NCI-H748 treated with DMSO at 0.1 percent for 48 hours (cell line): ENCODE data around the gene CDC42SE2.
"Not testable (repeated sequence)": the region's sequence is repeated elsewhere in the genome, so short reads cannot be mapped to it uniquely, and the experiment has no call there.

Source experiments
- DNase-seq: peaks from one replicate; lab custom pipeline; 2025; lab: John Stamatoyannopoulos, UW

The CDC42SE2 gene

DNA sequence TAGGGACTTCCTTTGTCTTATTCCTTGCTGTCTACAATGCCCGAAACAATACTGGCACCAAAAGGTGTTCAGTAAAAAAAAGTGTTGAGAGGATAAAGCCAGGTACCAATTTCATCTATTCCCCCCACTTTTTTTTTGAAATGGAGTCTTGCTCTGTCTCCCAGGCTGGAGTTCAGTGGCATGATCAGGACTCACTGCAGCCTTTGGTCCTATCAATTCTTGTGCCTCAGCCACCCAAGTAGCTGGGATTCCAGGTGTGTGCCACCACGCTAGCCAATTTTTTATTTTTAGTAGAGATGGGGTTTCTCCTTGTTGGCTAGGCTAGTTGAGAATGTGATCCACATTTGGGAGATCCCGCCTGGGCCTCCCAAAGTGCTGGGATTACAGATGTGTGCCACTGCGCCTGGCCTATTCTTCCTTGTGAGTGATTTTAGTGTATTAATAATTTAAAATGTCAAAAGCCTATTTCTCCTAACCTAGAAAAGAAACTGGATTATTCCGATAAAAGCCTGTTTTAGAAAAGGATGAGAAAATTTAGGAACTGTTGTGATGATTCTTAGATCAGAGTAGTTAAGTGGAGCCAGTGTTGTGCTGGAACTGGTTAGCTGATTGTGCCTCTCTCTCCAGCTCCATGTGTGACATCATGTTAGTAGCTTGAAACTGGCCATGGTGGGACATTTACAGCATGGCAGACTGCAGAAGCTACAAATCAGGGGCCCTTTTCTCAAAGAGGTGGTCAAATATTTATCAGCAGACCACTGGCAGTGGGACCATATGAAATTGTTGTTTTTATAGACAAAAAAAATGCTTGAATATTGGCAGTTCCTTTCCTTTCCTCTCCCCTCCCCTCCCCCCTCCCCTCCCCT, 14.3 kb downstream of the CDC42SE2 start:
- DNase-seq: no peak

GRCh38 chr5:131278741-131279124, 14.9 kb downstream of the CDC42SE2 start:
- not testable (repeated sequence) for DNase-seq

DNA sequence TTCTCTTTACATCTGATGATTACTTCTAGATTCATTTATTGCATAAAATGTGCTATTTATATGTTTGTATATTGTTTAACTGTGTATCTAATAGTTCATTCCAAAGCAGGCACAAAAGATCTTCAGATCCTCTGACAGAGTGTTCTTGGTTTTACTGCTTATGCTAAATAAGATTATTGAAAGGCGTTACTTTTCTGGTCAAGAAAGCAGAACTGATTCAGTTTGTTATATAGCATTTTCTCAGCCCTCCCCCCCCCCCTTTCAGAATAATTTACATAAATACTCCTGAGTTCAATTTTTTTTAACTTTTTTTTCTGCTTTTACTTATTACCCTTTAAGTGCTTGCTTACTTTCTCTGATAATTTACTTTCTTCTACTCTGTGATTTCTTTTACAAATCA, 15.4 kb downstream of the CDC42SE2 start:
- DNase-seq: no peak

GRCh38 chr5:131280417-131280816, 16.6 kb downstream of the CDC42SE2 start:
- DNase-seq: no peak

GRCh38 chr5:131281133-131281867, 17.4 kb downstream of the CDC42SE2 start:
- no peak for DNase-seq

DNA sequence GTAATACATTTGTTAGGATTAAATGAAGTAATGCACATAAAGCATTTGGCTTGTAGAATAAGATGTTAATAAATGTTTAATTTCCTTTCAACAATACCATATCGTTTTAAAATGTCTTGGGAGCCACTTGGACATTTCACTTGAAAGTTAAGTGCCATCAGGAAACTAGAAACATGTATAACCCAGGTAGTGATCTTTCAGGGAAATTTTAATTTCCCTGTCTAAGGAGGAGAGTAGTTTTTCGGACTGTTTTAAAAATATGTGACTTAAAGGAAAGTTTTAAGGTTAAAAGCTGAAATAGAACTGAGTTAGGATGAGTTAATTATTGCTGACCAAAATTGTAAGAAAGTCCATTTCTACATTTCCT, 18.0 kb downstream of the CDC42SE2 start:
- DNase-seq: no peak

- no peak for DNase-seq
Observed at GRCh38 chr5:131282235-131282634, 18.4 kb downstream of the CDC42SE2 start.

- no peak for DNase-seq
Observed at GRCh38 chr5:131285703-131286399, 22.0 kb downstream of the CDC42SE2 start.

DNA sequence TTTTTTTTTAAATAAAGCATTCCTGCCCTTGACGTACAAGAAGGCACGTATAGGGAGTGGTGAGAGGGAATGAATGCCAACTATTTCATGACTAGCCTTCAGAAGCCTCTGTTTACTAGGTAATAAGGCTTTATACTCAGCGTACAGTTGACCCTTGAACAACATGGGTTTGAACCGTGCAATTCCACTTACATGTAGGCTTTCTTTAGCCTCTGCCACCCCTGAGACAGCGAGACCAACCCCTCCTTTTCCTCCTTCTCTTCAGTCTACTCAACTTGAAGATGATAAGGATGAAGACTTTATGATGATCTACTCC, 22.5 kb downstream of the CDC42SE2 start:
- DNase-seq: no peak

DNA sequence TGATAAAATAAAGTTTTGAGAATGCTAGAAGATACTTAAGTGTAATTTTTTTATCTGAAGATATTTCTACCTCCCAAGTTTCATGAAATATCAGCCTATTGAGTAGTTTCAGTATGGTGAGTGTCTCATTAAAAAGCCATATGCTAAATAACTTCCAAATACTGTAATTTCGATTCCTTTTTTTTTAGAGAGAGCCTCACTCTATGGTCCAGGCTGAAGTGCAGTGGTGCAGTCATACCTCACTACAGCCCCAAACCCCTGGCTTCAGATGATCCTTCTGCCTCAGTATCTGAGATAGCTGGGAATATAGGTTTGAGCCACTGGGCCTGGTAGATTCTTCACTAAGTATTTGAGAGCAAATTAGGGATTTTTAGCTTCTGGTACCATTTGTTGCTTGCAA, 24.5 kb downstream of the CDC42SE2 start:
- DNase-seq: no peak

DNA sequence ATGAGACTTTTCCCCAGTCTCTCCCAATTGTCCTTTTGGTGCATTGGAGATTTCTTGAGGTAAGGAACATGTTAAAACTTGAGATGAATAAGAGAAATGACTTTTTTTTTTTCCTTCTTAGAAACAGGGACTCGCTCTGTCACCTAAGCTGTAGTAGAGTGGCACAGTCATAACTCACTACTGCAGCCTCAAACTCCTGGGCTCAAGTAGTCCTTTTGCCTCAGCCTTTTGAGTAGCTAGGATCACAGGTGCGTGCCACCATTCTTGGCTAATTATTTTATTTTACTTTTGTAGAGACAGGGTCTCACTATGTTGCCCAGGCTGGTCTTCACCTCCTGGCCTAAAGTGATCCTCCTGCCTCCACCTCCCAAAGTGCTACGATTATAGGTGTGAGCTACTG, 25.9 kb downstream of the CDC42SE2 start:
- DNase-seq: no peak

GRCh38 chr5:131296213-131296672, 32.4 kb downstream of the CDC42SE2 start:
- no peak for DNase-seq

DNA sequence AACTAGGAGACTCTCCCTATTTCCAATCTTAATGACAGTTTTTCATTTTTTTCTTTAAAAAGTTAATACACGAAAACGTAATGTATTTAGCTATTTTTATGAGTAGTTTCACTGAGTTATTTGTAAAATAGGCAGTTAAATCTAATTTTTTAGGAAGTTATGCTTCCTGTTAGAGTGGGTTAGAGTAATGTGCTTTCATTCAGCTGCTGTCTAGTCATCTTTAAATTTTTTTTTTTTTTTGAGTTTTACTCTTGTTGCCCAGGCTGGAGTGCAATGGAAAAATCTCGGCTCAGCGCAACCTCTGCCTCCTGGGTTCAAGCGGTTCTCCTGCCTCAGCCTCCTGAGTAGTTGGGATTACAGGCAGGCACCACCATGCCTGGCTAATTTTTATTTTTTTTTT, 34.0 kb downstream of the CDC42SE2 start:
- no peak for DNase-seq

DNA sequence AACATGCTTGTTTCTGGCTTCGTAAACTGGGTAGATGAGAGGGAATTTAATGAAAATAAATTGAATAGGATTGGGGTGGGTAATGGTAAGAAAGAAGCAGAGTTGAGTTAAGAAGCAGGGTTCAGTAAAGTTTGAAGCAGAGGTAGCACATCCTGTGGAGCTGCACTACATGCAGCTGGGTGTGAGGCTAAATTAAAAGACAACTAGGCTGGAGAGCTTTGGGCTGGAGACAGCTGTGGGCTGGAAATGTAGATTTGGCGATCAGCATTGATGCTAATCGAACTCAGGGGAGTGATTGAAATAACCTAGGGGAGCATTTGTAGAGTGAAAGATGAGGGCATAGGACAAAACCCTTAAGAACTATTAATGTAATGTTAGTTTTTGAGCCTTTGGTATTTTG, 35.6 kb downstream of the CDC42SE2 start:
- no peak for DNase-seq

GRCh38 chr5:131302506-131302905, 38.7 kb downstream of the CDC42SE2 start:
- no peak for DNase-seq

- DNase-seq: no peak
Observed at GRCh38 chr5:131303537-131303936, 39.7 kb downstream of the CDC42SE2 start.

GRCh38 chr5:131304414-131304813, 40.6 kb downstream of the CDC42SE2 start:
- DNase-seq: no peak

GRCh38 chr5:131305138-131305689, 41.4 kb downstream of the CDC42SE2 start:
- no peak for DNase-seq

DNA sequence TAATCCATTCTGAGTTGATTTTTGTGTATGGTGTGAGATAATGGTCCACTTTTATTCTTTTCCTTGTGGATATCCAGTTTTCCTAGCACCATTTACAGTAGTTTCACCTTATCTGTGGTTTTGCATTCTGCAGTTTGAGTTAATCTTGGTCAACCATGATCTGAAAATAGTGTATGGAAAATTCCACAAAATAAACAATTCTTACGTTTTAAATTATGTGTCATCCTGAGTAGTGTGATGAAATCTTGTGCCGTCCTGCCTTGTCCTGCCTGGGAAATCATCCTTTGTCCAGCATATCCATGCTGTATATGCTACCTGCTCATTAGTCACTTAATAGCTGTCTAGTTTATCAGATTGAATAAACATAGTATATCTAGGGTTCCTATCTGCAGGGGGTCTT, 42.1 kb downstream of the CDC42SE2 start:
- no peak for DNase-seq

DNA sequence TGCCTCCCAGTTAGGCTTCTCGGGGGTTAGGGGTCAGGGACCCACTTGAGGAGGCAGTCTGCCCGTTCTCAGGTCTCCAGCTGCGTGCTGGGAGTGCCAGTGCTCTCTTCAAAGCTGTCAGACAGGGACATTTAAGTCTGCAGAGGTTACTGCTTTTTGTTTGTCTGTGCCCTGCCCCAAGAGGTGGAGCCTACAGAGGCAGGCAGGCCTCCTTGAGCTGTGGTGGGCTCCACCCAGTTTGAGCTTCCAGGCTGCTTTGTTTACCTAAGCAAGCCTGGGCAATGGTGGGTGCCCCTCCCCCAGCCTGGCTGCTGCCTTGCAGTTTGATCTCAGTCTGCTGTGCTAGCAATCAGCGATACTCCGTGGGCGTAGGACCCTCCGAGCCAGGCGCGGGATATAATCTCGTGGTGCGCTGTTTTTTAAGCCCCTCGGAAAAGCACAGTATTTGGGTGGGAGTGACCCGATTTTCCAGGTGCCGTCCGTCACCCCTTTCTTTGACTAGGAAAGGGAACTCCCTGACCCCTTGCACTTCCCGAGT, 48.5 kb downstream of the CDC42SE2 start:
- not testable (repeated sequence) for DNase-seq

- no peak for DNase-seq
Observed at GRCh38 chr5:131316026-131316425, 52.2 kb downstream of the CDC42SE2 start.

GRCh38 chr5:131316822-131317221, 53.0 kb downstream of the CDC42SE2 start:
- DNase-seq: no peak
